GM12878 (cell line): Measurements from ENCODE around the gene PXMP4. TPM values are rescaled to one million over a fixed set of nuclear protein-coding genes. Genes with fewer than 3 reads are reported as not detected.

Experiments used
- CBX5 ChIP-seq: sonication (generic); IDR thresholded peaks from 2 replicates; pipeline ENCODE4 v1.6.1; 2016; ENCODE audit warnings: low read depth, moderate library complexity, mild to moderate bottlenecking, inconsistent platforms
- CHD4 ChIP-seq: fragments of 200-600 bp; sonication (generic); IDR thresholded peaks from 2 replicates; pipeline ENCODE4 v1.6.1; 2016; ENCODE audit warnings: mild to moderate bottlenecking
- EP300 ChIP-seq, 2 experiments: fragments of 150-350 bp in 1 of 2; IDR thresholded peaks; 2 replicates each; pipeline ENCODE4 v1.6.1; 2011 to 2012; ENCODE audit warnings: low read depth in 2 of 2, low read length in 2 of 2, borderline replicate concordance in 1 of 2, improper control_type of control experiment in 1 of 2, inconsistent platforms in 1 of 2; ENCODE audit not compliant: control insufficient read depth in 1 of 2
- HDAC6 ChIP-seq: fragments of 200-600 bp; sonication (generic); IDR thresholded peaks from one replicate; pipeline ENCODE4 v1.8.0; 2017; ENCODE audit warnings: antibody characterized with exemption; ENCODE audit not compliant: unreplicated experiment
- MEF2A ChIP-seq: IDR thresholded peaks from 2 replicates; pipeline ENCODE4 v1.6.1; 2011; ENCODE audit warnings: low read depth, mild to moderate bottlenecking, low read length, moderate library complexity; ENCODE audit not compliant: insufficient read depth
- MYC ChIP-seq: IDR thresholded peaks from 2 replicates; pipeline ENCODE4 v1.6.1; 2011; ENCODE audit warnings: mild to moderate bottlenecking, low read length, moderate library complexity, inconsistent platforms; ENCODE audit not compliant: insufficient read depth, insufficient replicate concordance, insufficient read length, severe bottlenecking
- SIX5 ChIP-seq: IDR thresholded peaks from 2 replicates; pipeline ENCODE4 v1.6.1; 2011; ENCODE audit warnings: mild to moderate bottlenecking, low read depth, low read length, moderate library complexity; ENCODE audit not compliant: severe bottlenecking
- SMAD1 ChIP-seq: fragments of 450-650 bp; IDR thresholded peaks from 2 replicates; pipeline ENCODE4 v1.6.1; 2018; ENCODE audit warnings: mild to moderate bottlenecking, low read depth; ENCODE audit not compliant: partially characterized antibody
- TAF1 ChIP-seq: IDR thresholded peaks from 2 replicates; pipeline ENCODE4 v1.6.1; 2011; ENCODE audit warnings: mild to moderate bottlenecking, low read depth, low read length, borderline replicate concordance
- YBX1 ChIP-seq: fragments of 450-650 bp; IDR thresholded peaks from 2 replicates; pipeline ENCODE4 v1.6.1; 2016; ENCODE audit warnings: antibody characterized with exemption
- ZBED1 ChIP-seq: IDR thresholded peaks from 2 replicates; pipeline ENCODE4 v1.6.1; 2016; ENCODE audit warnings: borderline replicate concordance
- polyA plus RNA-seq, 11 experiments: library from polyadenylated mRNA; depleted of rRNA in 4 of 11; unstranded in 6 of 11; stranded (reverse) in 5 of 11; fragments of >200 nt; fragmentation: Nextera tagmentation in 4 of 11; fragmentation: Illumina TruSeq in 1 of 11; extraction: Ambion mirVana in 4 of 11; extraction: Trizol in 1 of 11; gene quantifications; 1 replicate in 1 of 11; 2 replicates in 10 of 11; pipeline versions ENCODE4 v1.2.1 to v1.2.3, GENCODE V29; 2011 to 2016; ENCODE audit warnings: inconsistent platforms in 2 of 11, missing spikeins in 2 of 11, low read depth in 1 of 11
- total RNA-seq, 4 experiments: library from RNA; depleted of rRNA in 3 of 4; stranded (reverse); fragments of >200 nt in 3 of 4; fragmentation: Illumina TruSeq in 1 of 4; extraction: Trizol in 1 of 4; gene quantifications; 2 replicates each; pipeline versions ENCODE4 v1.2.1 to v1.2.3, GENCODE V29; 2013 to 2021
- TF ChIP-seq, protein P1 (sequence below): fragments of 450-650 bp; IDR thresholded peaks from 2 replicates; pipeline ENCODE4 v1.6.1; 2016; ENCODE audit warnings: mild to moderate bottlenecking
- TF ChIP-seq, protein P2 (sequence below): fragments of 450-650 bp; IDR thresholded peaks from 2 replicates; pipeline ENCODE4 v1.6.1; 2017; ENCODE audit warnings: mild to moderate bottlenecking, moderate library complexity
- TF ChIP-seq, protein P3 (sequence below): fragments of 450-650 bp; IDR thresholded peaks from 2 replicates; pipeline ENCODE4 v1.6.1; 2017; ENCODE audit warnings: mild to moderate bottlenecking, moderate library complexity

PXMP4 gene
- total and polyA plus RNA-seq, 10 of the 15 experiments (the other 5 are each of a cell fraction or from before 2014, with no cell fraction given), result 3.6 to 19.2 (median 8.6) TPM

DNA sequence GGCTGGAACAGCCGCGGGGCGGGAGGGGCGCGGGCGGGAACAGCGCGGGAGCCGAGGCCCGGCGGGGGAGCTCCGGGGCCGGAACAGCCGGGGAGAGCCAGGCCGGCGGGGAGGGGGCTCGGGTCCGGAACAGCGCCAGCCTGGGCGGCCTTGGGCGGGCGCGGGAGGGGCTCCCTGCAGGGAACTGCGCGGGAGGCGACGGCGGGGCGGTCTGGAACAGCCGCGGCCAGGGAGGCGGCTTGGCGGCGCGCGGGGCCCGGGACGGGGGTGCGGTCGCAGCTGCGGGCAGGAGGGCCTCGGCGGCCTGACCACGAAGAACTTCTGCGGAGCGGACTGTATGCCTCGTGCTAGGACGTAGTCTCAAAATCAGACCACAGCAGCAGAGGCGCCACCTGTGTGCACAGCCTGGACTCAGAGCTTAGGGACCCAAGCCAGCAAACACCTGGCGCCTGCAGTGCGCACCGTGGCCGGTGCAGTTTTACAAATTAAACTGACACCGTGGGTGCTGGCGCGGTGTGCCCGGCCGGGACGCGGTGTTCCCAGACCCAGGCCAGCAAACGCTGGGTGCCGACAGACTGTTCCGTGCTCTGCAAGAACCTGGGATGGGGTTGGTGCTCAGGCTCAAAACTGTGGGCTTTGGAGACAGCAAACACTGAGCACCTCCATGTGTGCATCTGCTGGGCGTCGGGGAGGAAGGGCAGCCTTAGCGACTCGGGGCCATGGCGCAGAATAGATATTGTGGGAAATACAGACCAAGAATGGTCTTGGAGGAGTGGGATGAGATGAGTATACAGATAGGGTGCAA, 12.3 kb upstream of the PXMP4 start (continued):
- TF ChIP-seq MYC, result peak; percentile 75
- no peak for TF ChIP-seq HDAC6
- no peak for TF ChIP-seq ZBED1
- no peak for TF ChIP-seq CBX5
- TF ChIP-seq, protein P1, sequence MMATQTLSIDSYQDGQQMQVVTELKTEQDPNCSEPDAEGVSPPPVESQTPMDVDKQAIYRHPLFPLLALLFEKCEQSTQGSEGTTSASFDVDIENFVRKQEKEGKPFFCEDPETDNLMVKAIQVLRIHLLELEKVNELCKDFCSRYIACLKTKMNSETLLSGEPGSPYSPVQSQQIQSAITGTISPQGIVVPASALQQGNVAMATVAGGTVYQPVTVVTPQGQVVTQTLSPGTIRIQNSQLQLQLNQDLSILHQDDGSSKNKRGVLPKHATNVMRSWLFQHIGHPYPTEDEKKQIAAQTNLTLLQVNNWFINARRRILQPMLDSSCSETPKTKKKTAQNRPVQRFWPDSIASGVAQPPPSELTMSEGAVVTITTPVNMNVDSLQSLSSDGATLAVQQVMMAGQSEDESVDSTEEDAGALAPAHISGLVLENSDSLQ, result no peak
- TF ChIP-seq SMAD1, result no peak
- no peak for TF ChIP-seq CHD4
- TF ChIP-seq MEF2A, result peak; percentile 58; the same call in 1 of the 2 replicates
- TF ChIP-seq YBX1, result no peak
- TF ChIP-seq, protein P2, sequence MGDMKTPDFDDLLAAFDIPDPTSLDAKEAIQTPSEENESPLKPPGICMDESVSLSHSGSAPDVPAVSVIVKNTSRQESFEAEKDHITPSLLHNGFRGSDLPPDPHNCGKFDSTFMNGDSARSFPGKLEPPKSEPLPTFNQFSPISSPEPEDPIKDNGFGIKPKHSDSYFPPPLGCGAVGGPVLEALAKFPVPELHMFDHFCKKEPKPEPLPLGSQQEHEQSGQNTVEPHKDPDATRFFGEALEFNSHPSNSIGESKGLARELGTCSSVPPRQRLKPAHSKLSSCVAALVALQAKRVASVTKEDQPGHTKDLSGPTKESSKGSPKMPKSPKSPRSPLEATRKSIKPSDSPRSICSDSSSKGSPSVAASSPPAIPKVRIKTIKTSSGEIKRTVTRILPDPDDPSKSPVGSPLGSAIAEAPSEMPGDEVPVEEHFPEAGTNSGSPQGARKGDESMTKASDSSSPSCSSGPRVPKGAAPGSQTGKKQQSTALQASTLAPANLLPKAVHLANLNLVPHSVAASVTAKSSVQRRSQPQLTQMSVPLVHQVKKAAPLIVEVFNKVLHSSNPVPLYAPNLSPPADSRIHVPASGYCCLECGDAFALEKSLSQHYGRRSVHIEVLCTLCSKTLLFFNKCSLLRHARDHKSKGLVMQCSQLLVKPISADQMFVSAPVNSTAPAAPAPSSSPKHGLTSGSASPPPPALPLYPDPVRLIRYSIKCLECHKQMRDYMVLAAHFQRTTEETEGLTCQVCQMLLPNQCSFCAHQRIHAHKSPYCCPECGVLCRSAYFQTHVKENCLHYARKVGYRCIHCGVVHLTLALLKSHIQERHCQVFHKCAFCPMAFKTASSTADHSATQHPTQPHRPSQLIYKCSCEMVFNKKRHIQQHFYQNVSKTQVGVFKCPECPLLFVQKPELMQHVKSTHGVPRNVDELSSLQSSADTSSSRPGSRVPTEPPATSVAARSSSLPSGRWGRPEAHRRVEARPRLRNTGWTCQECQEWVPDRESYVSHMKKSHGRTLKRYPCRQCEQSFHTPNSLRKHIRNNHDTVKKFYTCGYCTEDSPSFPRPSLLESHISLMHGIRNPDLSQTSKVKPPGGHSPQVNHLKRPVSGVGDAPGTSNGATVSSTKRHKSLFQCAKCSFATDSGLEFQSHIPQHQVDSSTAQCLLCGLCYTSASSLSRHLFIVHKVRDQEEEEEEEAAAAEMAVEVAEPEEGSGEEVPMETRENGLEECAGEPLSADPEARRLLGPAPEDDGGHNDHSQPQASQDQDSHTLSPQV, result peak; percentile 62; the same call in 1 of the 2 replicates
- TF ChIP-seq TAF1, result peak; percentile 13; the same call in 1 of the 2 replicates
- TF ChIP-seq EP300 (IDR thresholded peaks at IDR 0.05; ENCODE audit: borderline replicate concordance in 1 of 2, control insufficient read depth in 1 of 2, low read depth in 2 of 2, low read length in 2 of 2), result peak; percentile 12 to 100; a peak in 3 of 4 replicates
- no peak for TF ChIP-seq SIX5
- TF ChIP-seq, protein P3, sequence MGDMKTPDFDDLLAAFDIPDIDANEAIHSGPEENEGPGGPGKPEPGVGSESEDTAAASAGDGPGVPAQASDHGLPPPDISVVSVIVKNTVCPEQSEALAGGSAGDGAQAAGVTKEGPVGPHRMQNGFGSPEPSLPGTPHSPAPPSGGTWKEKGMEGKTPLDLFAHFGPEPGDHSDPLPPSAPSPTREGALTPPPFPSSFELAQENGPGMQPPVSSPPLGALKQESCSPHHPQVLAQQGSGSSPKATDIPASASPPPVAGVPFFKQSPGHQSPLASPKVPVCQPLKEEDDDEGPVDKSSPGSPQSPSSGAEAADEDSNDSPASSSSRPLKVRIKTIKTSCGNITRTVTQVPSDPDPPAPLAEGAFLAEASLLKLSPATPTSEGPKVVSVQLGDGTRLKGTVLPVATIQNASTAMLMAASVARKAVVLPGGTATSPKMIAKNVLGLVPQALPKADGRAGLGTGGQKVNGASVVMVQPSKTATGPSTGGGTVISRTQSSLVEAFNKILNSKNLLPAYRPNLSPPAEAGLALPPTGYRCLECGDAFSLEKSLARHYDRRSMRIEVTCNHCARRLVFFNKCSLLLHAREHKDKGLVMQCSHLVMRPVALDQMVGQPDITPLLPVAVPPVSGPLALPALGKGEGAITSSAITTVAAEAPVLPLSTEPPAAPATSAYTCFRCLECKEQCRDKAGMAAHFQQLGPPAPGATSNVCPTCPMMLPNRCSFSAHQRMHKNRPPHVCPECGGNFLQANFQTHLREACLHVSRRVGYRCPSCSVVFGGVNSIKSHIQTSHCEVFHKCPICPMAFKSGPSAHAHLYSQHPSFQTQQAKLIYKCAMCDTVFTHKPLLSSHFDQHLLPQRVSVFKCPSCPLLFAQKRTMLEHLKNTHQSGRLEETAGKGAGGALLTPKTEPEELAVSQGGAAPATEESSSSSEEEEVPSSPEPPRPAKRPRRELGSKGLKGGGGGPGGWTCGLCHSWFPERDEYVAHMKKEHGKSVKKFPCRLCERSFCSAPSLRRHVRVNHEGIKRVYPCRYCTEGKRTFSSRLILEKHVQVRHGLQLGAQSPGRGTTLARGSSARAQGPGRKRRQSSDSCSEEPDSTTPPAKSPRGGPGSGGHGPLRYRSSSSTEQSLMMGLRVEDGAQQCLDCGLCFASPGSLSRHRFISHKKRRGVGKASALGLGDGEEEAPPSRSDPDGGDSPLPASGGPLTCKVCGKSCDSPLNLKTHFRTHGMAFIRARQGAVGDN, result peak; percentile 87
